CD4-positive, alpha-beta memory T cell (primary cell): ENCODE results near the gene NYAP2. TPM values are rescaled to one million over a fixed set of nuclear protein-coding genes. Genes with fewer than 3 reads are reported as not detected.

ENCODE experiments used
- CTCF ChIA-PET: fragments of 350-600 bp; sonication (Branson Sonifier 250); formaldehyde crosslinking; loops from one replicate; lab custom pipeline; 2021; ENCODE audit warnings: inconsistent platforms; ENCODE audit not compliant: partially characterized antibody; lab: Charles Lee
- POLR2A ChIA-PET: fragments of 350-600 bp; sonication (Branson Sonifier 250); formaldehyde crosslinking; loops from one replicate; lab custom pipeline; 2021; ENCODE audit not compliant: partially characterized antibody; lab: Charles Lee
- DNase-seq, 5 donors: peaks; one replicate each; pipeline versions ENCODE4 v3.0.0 to v3.0.0-alpha.2; 2020 to 2022; ENCODE audit warnings: mixed read lengths in 1 of 5
- H3K27ac ChIP-seq: one replicate; pipeline ENCODE4 v1.7.0; 2013; ENCODE audit warnings: low read depth, low read length
- H3K27me3 ChIP-seq: 2 replicates; pipeline ENCODE4 v1.7.0; 2013; ENCODE audit warnings: mild to moderate bottlenecking, low read length, moderate library complexity; ENCODE audit not compliant: insufficient read depth
- H3K36me3 ChIP-seq: 2 replicates; pipeline ENCODE4 v1.7.0; 2013; ENCODE audit warnings: mild to moderate bottlenecking, low read length, moderate library complexity; ENCODE audit not compliant: insufficient read depth
- H3K4me1 ChIP-seq: 2 replicates; pipeline ENCODE4 v1.7.0; 2013; ENCODE audit warnings: mild to moderate bottlenecking, low read length, moderate library complexity; ENCODE audit not compliant: insufficient read depth
- H3K4me3 ChIP-seq, 2 donors: one replicate each; pipeline ENCODE4 v1.7.0; 2013; ENCODE audit warnings: low read length in 2 of 2, mild to moderate bottlenecking in 1 of 2
- H3K9me3 ChIP-seq, 2 donors: one replicate each; pipeline ENCODE4 v1.7.0; 2013; ENCODE audit warnings: low read length in 2 of 2, control low read depth in 1 of 2; ENCODE audit not compliant: control insufficient read depth in 1 of 2
- H3K27ac Mint-ChIP-seq, 7 donors: one replicate each; pipeline ENCODE4 v1.8.0; 2020 to 2021; ENCODE audit warnings: mixed read lengths in 7 of 7, mild to moderate bottlenecking in 6 of 7, inconsistent platforms in 3 of 7, moderate library complexity in 3 of 7
- H3K27me3 Mint-ChIP-seq, 2 donors: one replicate each; pipeline ENCODE4 v1.8.0; 2020 to 2021; ENCODE audit warnings: mixed read lengths in 2 of 2
- H3K36me3 Mint-ChIP-seq, 2 donors: one replicate each; pipeline ENCODE4 v1.8.0; 2020 to 2021; ENCODE audit warnings: mixed read lengths in 2 of 2, inconsistent platforms in 1 of 2, mild to moderate bottlenecking in 1 of 2
- H3K4me1 Mint-ChIP-seq, 4 donors: one replicate each; pipeline ENCODE4 v1.8.0; 2020 to 2021; ENCODE audit warnings: mixed read lengths in 4 of 4, mild to moderate bottlenecking in 1 of 4
- H3K4me3 Mint-ChIP-seq, 8 donors: one replicate each; pipeline ENCODE4 v1.8.0; 2020 to 2021; ENCODE audit warnings: mixed read lengths in 8 of 8, mild to moderate bottlenecking in 7 of 8, moderate library complexity in 6 of 8, inconsistent platforms in 3 of 8
- H3K9me3 Mint-ChIP-seq, 8 donors: one replicate each; pipeline ENCODE4 v1.8.0; 2020 to 2021; ENCODE audit warnings: mixed read lengths in 8 of 8, mild to moderate bottlenecking in 5 of 8, inconsistent platforms in 3 of 8, moderate library complexity in 1 of 8
- intact Hi-C: fragments of 100-400 bp; cut with micrococcal nuclease; formaldehyde crosslinking; loops from one replicate; pipeline ENCODE4 v1.15.1; 2023
- polyA plus RNA-seq, 2 donors: library from polyadenylated mRNA; unstranded; fragments of 300-500 nt; fragmentation: Illumina TruSeq; gene quantifications; one replicate each; pipeline ENCODE4 v1.2.3, GENCODE V29; 2021
- total RNA-seq, 2 experiments: library from RNA; stranded (reverse); gene quantifications; one replicate each; pipeline ENCODE4 v1.2.3, GENCODE V29; 2021

NYAP2 gene
- total and polyA plus RNA-seq, 4 experiments from 2014 or later, result 0.06 TPM; not detected in 3

DNA sequence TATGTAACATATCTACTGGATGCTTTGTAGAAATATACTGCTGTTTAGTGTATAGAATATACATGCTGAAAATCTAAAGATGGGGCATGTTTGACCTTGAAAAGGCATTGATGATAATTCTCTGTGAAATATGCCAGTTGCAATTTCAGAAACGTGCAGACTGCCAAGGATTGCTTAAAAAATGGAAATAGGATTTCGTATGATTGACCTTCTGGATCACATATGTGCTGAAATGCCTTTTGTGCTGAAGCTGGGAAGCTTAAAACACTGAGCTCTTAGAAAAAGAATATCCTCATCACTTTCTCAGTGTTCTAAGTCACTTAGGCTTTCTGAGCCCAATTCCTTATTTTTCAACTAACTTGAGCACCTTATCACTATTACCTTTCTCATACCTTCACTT is 14.3 kb downstream of the NYAP2 start:
- Mint-ChIP-seq H3K4me3 (no peak overlapping the region), H3K27me3 (peaks cover 12 to 24% of the 10 kb centered on the region in 2 donors), H3K27ac (no peak overlapping the region), H3K9me3 (peaks cover 0 to 3% (median 0%) of the 10 kb centered on the region in 8 donors), H3K4me1 (no peaks in the 10 kb centered on the region), H3K36me3 (no peaks in the 10 kb centered on the region)
- POLR2A ChIA-PET, result no interaction called here
- no peaks in the 10 kb centered on the region for H3K36me3 ChIP-seq
- H3K27me3 ChIP-seq, result no peaks in the 10 kb centered on the region
- H3K4me3 ChIP-seq, result no peak overlapping the region
- H3K9me3 ChIP-seq, result no peaks in the 10 kb centered on the region
- no peaks in the 10 kb centered on the region for H3K4me1 ChIP-seq
- intact Hi-C loops, result no loop called here
- H3K27ac ChIP-seq, result no peak overlapping the region
- CTCF ChIA-PET, result no interaction called here
- no peak for DNase-seq

DNA sequence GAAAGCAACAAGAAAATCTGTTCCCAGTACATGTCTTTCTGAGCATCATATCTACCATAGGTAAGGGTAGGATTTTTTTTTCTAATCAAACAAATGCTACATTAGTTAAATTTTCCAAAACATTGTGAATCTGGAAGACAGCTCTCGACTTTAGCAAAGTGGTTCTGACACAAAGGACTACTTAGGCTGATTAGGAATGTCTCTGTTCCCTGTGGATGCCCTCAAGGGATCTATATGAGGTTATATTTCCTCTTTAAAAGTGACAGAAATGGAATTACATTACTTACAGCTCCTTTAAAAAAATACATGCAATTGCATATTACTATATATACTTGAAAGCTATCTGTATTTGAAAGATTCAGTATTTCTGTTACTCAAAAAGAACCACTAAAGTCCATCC is 15.4 kb downstream of the NYAP2 start:
- POLR2A ChIA-PET, result no interaction called here
- CTCF ChIA-PET, result no interaction called here

DNA sequence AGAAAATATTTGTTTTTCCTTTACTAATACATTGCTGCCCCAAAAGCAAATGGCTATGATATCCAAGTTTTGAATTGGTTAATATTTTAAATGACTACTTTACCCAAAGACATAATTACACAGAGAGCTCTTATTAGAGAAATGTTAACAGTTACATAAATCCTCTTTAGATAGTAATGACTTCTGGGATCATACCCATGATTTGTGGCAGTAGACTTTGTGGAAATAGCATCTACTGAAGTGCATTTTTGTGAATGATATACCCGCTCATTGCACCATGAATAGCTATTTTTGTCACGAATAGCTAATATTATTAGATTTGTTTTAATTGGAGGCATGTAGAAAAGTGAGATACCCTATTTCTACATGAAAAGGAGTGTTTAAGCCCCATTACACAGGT is 15.8 kb downstream of the NYAP2 start:
- no peak overlapping the region for H3K4me3 ChIP-seq
- H3K4me3 Mint-ChIP-seq, result no peak overlapping the region
- ChIA-PET POLR2A (no interaction called here), CTCF (no interaction called here)
- no peak overlapping the region for H3K27ac ChIP-seq
- intact Hi-C loops, result no loop called here
- no peak overlapping the region for H3K27ac Mint-ChIP-seq
- H3K27me3 Mint-ChIP-seq, result peaks cover 11 to 20% of the 10 kb centered on the region in 2 donors
- no peak for DNase-seq
- peaks cover 0 to 3% (median 0%) of the 10 kb centered on the region in 8 donors for H3K9me3 Mint-ChIP-seq
- H3K36me3 Mint-ChIP-seq, result no peaks in the 10 kb centered on the region
- H3K9me3 ChIP-seq, result no peaks in the 10 kb centered on the region
- H3K27me3 ChIP-seq, result no peaks in the 10 kb centered on the region
- H3K4me1 Mint-ChIP-seq, result no peaks in the 10 kb centered on the region
- H3K4me1 ChIP-seq, result no peaks in the 10 kb centered on the region
- H3K36me3 ChIP-seq, result no peaks in the 10 kb centered on the region

More for the DNA sequence above, 15.4 kb downstream of the NYAP2 start:
- no peak for DNase-seq
- H3K36me3 ChIP-seq, result no peaks in the 10 kb centered on the region
- no peaks in the 10 kb centered on the region for H3K4me1 Mint-ChIP-seq
- H3K4me1 ChIP-seq, result no peaks in the 10 kb centered on the region
- H3K4me3 ChIP-seq, result no peak overlapping the region
- no peak overlapping the region for H3K27ac Mint-ChIP-seq
- H3K27ac ChIP-seq, result no peak overlapping the region
- H3K27me3 Mint-ChIP-seq, result peaks cover 11 to 20% of the 10 kb centered on the region in 2 donors
- H3K9me3 ChIP-seq, result no peaks in the 10 kb centered on the region
- H3K4me3 Mint-ChIP-seq, result no peak overlapping the region
- H3K36me3 Mint-ChIP-seq, result no peaks in the 10 kb centered on the region
- no peaks in the 10 kb centered on the region for H3K27me3 ChIP-seq
- peaks cover 0 to 3% (median 0%) of the 10 kb centered on the region in 8 donors for H3K9me3 Mint-ChIP-seq
- intact Hi-C loops, result no loop called here

DNA sequence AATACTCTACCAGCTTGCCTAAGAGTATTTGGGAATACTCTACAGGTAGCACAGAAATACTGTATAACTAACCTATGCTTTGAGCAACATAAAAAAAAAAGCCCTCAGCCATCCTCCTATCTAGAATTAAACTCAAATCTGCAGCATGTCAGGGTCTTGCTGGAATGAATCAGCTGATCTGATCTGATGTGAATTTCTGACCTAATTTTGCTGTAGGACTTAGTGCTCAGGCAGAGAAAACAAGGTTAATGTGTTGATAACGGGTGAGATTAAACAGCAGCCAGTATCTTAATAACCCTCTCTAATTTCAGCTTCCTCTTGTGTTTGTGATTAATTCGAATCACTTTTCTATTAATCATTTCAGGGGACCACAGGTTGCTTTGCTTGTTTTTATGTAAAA is 16.3 kb downstream of the NYAP2 start:
- H3K4me1 ChIP-seq, result no peaks in the 10 kb centered on the region
- H3K27ac ChIP-seq, result no peak overlapping the region
- H3K27me3 ChIP-seq, result no peaks in the 10 kb centered on the region
- no peaks in the 10 kb centered on the region for H3K9me3 ChIP-seq
- no peaks in the 10 kb centered on the region for H3K4me1 Mint-ChIP-seq
- H3K27ac Mint-ChIP-seq, result no peak overlapping the region
- H3K4me3 ChIP-seq, result no peak overlapping the region
- POLR2A ChIA-PET, result no interaction called here
- H3K36me3 ChIP-seq, result no peaks in the 10 kb centered on the region
- no peaks in the 10 kb centered on the region for H3K36me3 Mint-ChIP-seq
- H3K9me3 Mint-ChIP-seq, result peaks cover 0 to 3% (median 0%) of the 10 kb centered on the region in 8 donors
- intact Hi-C loops, result no loop called here
- peaks cover 11 to 20% of the 10 kb centered on the region in 2 donors for H3K27me3 Mint-ChIP-seq
- DNase-seq, result no peak
- CTCF ChIA-PET, result no interaction called here
- H3K4me3 Mint-ChIP-seq, result no peak overlapping the region

DNA sequence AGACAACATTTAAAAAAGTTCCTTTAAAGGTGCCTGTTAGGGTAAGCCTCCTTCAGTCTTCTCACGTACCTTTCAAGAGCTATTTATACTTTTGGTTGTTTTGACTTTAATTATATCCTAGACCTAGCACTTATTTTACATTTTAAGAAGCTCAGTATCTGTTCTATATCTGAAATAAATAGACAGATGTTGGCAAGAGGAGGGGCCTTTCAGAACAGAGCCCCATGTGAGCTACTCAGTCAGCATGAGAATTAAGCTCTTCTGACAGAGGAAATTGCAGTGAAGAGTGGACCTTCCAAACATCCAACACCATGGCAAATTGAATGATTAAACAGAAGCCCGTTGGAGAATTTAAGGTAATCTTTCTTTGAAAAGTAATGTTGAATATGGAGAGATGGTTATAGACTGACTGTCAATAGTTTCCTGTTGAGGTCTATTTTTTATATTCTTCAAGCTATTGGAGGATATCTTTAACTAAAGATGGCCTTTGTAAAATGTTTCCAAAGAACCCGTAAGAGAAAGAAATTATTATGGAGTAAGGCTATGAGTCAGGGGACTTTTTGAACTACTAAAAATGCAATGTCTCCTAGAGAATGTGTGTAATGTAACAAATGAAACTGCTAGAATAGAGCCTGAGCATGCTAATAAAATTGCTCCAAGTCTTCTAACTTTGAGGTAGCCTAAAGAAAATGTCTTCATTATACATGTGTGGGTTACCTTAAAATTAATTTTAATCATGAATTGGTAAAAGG is 17.3 kb downstream of the NYAP2 start:
- peaks cover 0 to 3% (median 0%) of the 10 kb centered on the region in 8 donors for H3K9me3 Mint-ChIP-seq
- H3K4me1 Mint-ChIP-seq, result no peaks in the 10 kb centered on the region
- ChIA-PET CTCF (no interaction called here), POLR2A (no interaction called here)
- Histone ChIP-seq H3K9me3 (no peaks in the 10 kb centered on the region), H3K27me3 (no peaks in the 10 kb centered on the region), H3K4me3 (no peak overlapping the region), H3K27ac (no peak overlapping the region), H3K4me1 (no peaks in the 10 kb centered on the region), H3K36me3 (no peaks in the 10 kb centered on the region)
- DNase-seq, result no peak
- no peak overlapping the region for H3K4me3 Mint-ChIP-seq
- peaks cover 11 to 15% of the 10 kb centered on the region in 2 donors for H3K27me3 Mint-ChIP-seq
- no peak overlapping the region for H3K27ac Mint-ChIP-seq
- intact Hi-C loops, result no loop called here
- no peaks in the 10 kb centered on the region for H3K36me3 Mint-ChIP-seq

DNA sequence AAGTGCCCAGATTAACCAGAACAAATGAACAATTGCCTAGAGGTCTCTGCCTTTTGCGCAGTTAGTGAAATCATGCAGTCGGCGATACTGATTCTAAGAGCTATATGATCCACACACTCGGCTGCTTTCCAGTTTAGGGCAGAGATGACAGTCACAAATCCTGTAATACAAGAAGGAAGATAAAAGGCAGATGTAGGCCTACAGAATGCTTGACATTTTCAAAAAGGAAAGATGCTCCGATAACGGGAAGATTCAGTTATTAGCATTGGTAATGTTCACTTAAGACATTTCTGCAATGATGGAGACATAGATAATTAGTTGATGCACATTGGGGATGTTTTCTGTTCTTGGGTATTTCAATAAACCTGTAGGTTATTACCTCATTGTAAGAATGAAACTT is 19.5 kb downstream of the NYAP2 start:
- Histone ChIP-seq H3K27me3 (no peaks in the 10 kb centered on the region), H3K4me1 (no peaks in the 10 kb centered on the region), H3K9me3 (no peaks in the 10 kb centered on the region), H3K36me3 (no peaks in the 10 kb centered on the region), H3K27ac (no peak overlapping the region), H3K4me3 (no peak overlapping the region)
- H3K27ac Mint-ChIP-seq, result no peak overlapping the region
- intact Hi-C loops, result no loop called here
- H3K9me3 Mint-ChIP-seq, result peaks cover 0 to 3% (median 0%) of the 10 kb centered on the region in 8 donors
- ChIA-PET POLR2A (no interaction called here), CTCF (no interaction called here)
- H3K36me3 Mint-ChIP-seq, result no peaks in the 10 kb centered on the region
- H3K27me3 Mint-ChIP-seq, result peaks cover 4 to 14% of the 10 kb centered on the region in 2 donors
- H3K4me3 Mint-ChIP-seq, result no peak overlapping the region
- H3K4me1 Mint-ChIP-seq, result no peaks in the 10 kb centered on the region
- no peak for DNase-seq

DNA sequence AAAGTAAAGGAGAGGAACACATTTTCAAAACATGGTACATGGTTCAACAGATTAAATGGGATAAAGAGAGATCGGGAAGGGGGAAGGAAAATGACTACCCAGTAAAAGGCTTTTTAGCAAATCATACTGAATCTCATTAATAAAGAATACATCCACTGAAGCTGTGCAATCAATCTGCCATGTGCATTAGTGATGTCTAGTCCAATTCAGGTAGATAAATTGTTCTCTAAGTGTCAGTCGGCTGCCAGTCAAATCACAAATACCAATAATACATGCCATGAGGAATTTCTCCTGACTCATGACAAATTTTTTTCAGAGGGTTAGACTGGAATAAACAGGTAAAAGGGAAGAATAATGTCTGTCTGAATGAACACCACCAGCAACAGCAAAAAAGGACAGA is 22.6 kb downstream of the NYAP2 start:
- H3K36me3 Mint-ChIP-seq, result no peaks in the 10 kb centered on the region
- no peaks in the 10 kb centered on the region for H3K9me3 Mint-ChIP-seq
- Histone ChIP-seq H3K9me3 (no peaks in the 10 kb centered on the region), H3K4me3 (no peak overlapping the region), H3K4me1 (no peaks in the 10 kb centered on the region), H3K27ac (no peak overlapping the region), H3K27me3 (no peaks in the 10 kb centered on the region), H3K36me3 (no peaks in the 10 kb centered on the region)
- intact Hi-C loops, result no loop called here
- H3K4me1 Mint-ChIP-seq, result no peaks in the 10 kb centered on the region
- no peak overlapping the region for H3K4me3 Mint-ChIP-seq
- ChIA-PET POLR2A (no interaction called here), CTCF (no interaction called here)
- no peak for DNase-seq
- H3K27me3 Mint-ChIP-seq, result peaks cover 2 to 16% of the 10 kb centered on the region in 2 donors
- H3K27ac Mint-ChIP-seq, result no peak overlapping the region
